ENCODE measurements around the gene MEX3D. TPM values are rescaled to one million over a fixed set of nuclear protein-coding genes. Genes with fewer than 3 reads are reported as not detected.

Gene MEX3D
- total RNA-seq, 2 donors from 2014 or later = 31.9 to 54.3 TPM

- Histone ChIP-seq H3K4me3 (peak overlapping the region; percentile 32), H3K36me3 (no peaks in the 10 kb centered on the region), H3K27ac (peak overlapping the region; percentile 69), H3K4me1 (peaks cover 7% of the 10 kb centered on the region), H3K27me3 (peaks cover 18% of the 10 kb centered on the region), H3K9ac (ENCODE audit: low read depth in 2 of 2, low read length in 2 of 2) (peak overlapping the region in 1 of 2 donors; percentile 72), H3K9me3 (no peaks in the 10 kb centered on the region)
- no peak for TF ChIP-seq CTCF (IDR thresholded peaks at IDR 0.05)
- intact Hi-C loops (cut with DNase I) = no loop called here
- DNase-seq = peak; percentile 90
Observed at GRCh38 chr19:1507763-1508506, 60.2 kb downstream of the MEX3D start.

DNA sequence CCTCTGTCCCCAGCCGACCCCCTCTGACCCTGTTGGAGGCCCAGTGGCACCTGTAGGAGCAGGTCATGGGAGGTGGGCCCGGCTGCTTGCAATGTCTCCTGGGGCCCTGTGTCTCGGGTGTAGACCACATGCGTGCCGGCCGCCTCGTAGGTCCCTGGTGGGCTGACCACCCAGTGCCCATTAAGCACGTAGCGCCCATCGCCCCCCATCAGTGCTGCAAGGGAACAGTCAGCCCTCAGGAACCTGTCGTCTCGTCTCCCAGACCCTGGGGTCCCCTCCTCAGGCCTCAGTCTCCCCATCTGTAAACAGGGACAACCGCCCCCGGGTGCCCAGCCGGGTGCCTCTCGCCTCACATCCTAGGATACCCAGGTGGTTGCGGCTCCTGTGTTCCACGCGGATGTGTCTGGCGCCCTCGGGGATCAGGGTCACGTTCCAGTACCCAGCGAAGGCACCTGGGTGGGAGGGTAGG is 60.9 kb downstream of the MEX3D start:
- H3K36me3 ChIP-seq = no peaks in the 10 kb centered on the region
- no peaks in the 10 kb centered on the region for H3K9me3 ChIP-seq
- H3K4me1 ChIP-seq = peaks cover 7% of the 10 kb centered on the region
- intact Hi-C loops (cut with DNase I) = no loop called here
- H3K4me3 ChIP-seq = no peak overlapping the region
- H3K27me3 ChIP-seq = peaks cover 23% of the 10 kb centered on the region
- no peak for DNase-seq
- H3K27ac ChIP-seq = no peak overlapping the region
- H3K9ac ChIP-seq (ENCODE audit: low read depth in 2 of 2, low read length in 2 of 2) = no peak overlapping the region
- TF ChIP-seq CTCF (IDR thresholded peaks at IDR 0.05) = no peak

DNA sequence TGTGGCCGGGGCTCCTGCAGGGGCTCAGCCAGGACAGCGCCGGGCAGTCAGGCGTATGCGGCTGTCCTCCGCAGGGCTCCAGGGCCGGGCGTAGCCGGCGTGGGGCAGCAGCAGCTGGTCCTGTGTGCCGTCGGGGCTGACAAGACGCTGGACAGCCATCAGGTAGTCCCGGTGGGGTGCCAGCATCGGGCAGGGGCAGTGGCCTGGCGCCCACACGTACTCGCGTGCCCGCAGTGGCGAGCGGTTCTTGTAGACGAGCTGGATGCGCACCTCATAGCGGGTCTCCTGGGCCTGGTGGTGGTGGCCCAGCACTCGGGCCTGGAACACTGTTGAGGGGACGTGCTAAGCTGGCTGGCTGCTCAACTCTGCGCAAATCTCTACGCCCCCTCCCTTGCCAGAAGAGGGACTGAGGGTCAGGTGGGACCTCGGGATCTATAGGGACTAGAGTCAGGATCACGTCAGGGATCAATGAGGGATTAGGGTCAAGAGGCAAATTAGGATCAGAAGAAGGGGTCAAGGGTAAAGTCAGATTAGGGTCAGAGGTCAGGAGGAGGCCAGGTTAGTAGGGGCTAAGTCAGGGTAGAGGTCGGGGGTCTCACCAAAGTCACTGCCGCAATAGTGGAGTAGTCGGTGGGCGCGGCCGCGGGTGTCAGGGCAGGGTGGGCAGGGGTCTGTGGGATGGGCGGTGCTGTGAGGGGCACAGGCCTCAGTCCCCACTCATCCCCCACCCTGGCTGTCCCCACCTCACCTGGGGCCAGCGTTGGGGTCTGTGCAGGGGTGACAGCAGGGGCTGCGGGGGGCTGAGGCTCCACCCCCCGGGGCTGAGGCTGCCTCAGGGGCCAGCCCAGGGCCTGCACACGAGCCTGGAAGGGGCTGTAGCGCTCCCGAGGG is 61.9 kb downstream of the MEX3D start:
- H3K9ac ChIP-seq (ENCODE audit: low read depth in 2 of 2, low read length in 2 of 2) = no peak overlapping the region
- peaks cover 19% of the 10 kb centered on the region for H3K27me3 ChIP-seq
- intact Hi-C loops (cut with DNase I) = no loop called here
- peaks cover 7% of the 10 kb centered on the region for H3K4me1 ChIP-seq
- no peak for DNase-seq
- no peak overlapping the region for H3K4me3 ChIP-seq
- H3K9me3 ChIP-seq = no peaks in the 10 kb centered on the region
- H3K27ac ChIP-seq = no peak overlapping the region
- TF ChIP-seq CTCF (IDR thresholded peaks at IDR 0.05) = no peak
- no peaks in the 10 kb centered on the region for H3K36me3 ChIP-seq

DNA sequence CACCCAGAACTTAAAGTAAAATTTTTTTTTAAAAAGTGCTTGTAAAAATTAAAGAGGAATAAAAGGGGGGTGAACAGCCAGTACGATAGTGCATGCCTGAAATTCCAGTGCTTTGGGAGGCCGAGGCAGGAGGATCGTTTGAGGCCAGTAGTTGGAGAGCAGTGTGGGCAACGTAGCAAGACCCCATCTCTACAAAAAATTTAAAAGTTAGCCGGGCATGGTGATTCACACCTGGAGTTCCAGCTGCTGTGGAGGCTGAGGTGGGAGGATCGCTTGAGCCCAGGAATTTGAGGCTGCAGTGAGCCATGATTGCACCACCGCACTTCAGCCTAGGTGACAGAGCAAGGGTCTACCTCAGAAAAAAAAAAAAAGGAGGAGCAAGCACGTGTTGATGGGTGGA is 63.1 kb downstream of the MEX3D start:
- intact Hi-C loops (cut with DNase I) = no loop called here
- no peak for TF ChIP-seq CTCF (IDR thresholded peaks at IDR 0.05)
- Histone ChIP-seq H3K4me1 (peaks cover 7% of the 10 kb centered on the region), H3K36me3 (no peaks in the 10 kb centered on the region), H3K4me3 (no peak overlapping the region), H3K9ac (ENCODE audit: low read depth in 2 of 2, low read length in 2 of 2) (no peak overlapping the region), H3K27me3 (peaks cover 19% of the 10 kb centered on the region), H3K27ac (no peak overlapping the region), H3K9me3 (no peaks in the 10 kb centered on the region)
- no peak for DNase-seq

Other genes starting within 250 kb of the MEX3D start
- 100 to 1,000 TPM; 192 to 244 TPM for gene NDUFS7, start 184.4 kb downstream of the MEX3D start, total RNA-seq
- gene GAMT, start 166.8 kb downstream of the MEX3D start, total RNA-seq = 1 to 10 TPM; 3.3 to 3.7 TPM
- gene DAZAP1, start 160.7 kb downstream of the MEX3D start, total RNA-seq = 100 to 1,000 TPM in 1 of 2 donors, 10 to 100 TPM in 1; 92.9 to 210 TPM
- 1,000 to 10,000 TPM; 1,055 to 1,445 TPM for gene RPS15, start 129.9 kb downstream of the MEX3D start, total RNA-seq
- gene APC2, start 118.2 kb downstream of the MEX3D start, total RNA-seq = under 1 TPM; 0.05 to 0.42 TPM
- gene C19orf25, start 89.1 kb downstream of the MEX3D start, total RNA-seq = 10 to 100 TPM; 27.3 to 46.9 TPM
- 1 to 10 TPM; 4.1 to 5.8 TPM for gene PCSK4, start 78.0 kb downstream of the MEX3D start, total RNA-seq
- gene REEP6, start 77.1 kb downstream of the MEX3D start, total RNA-seq = 1 to 10 TPM; 5.0 to 6.4 TPM
- gene ADAMTSL5, start 55.3 kb downstream of the MEX3D start, total RNA-seq = 1 to 10 TPM; 2.2 to 7.3 TPM
- not detected for gene PLK5, start 44.2 kb downstream of the MEX3D start, total RNA-seq
- gene MBD3, start 24.5 kb upstream of the MEX3D start, total RNA-seq = 100 to 1,000 TPM in 1 of 2 donors, 10 to 100 TPM in 1; 44.9 to 109 TPM
- 100 to 1,000 TPM; 325 to 336 TPM for gene UQCR11, start 37.1 kb upstream of the MEX3D start, total RNA-seq
- 100 to 1,000 TPM in 1 of 2 donors, 10 to 100 TPM in 1; 64.2 to 114 TPM for gene TCF3, start 84.3 kb upstream of the MEX3D start, total RNA-seq
- under 1 TPM in 1 of 2 donors, not detected in 1; 0.05 TPM for gene ONECUT3, start 185.2 kb upstream of the MEX3D start, total RNA-seq
- under 1 TPM; 0.15 to 0.42 TPM for gene ATP8B3, start 244.0 kb upstream of the MEX3D start, total RNA-seq